NCI-H524 (cell line): ENCODE measurements around the gene PTPN14.

Experiments
- DNase-seq, 2 experiments: peaks; one replicate each; lab custom pipeline; 2025; lab: John Stamatoyannopoulos, UW

Gene PTPN14

DNA sequence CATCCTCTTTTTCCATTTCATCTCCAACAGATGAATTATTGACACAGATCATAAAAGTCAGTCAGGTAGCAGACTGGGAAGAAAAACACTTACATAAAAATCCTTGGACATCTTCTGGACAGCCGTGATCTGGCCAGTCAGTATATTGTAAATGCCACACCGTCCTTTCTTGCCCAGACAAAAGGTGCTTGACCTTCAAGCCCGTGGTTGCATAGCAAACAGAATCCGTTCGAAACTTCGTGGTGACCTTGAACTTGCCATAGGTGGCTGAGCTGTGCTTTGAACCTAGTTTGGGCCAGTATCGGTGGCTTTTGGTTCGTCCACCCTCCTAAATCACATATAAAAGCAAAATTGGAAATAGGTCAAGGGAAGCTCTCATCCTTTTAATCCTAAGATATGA lies 182.0 kb downstream of the PTPN14 start:
- no peak for DNase-seq

DNA sequence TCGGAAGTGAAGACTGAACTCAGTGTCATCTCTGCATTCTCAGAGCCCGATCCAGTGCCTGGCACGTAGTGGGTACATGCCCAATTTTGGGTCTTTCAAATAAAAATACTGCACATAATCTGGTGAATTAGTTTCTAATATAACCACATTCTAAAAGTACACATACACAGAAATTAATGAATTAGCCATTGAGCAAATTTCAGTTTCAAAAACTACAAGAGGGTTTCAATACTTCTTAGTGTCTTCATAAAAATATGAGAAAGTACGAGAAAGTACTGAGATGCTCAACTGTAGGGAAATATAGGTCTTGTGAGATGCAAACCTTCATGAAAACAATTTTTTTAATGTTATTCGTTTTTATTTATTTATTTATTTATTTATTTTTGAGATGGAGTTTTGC lies 183.6 kb downstream of the PTPN14 start:
- no peak for DNase-seq

DNA sequence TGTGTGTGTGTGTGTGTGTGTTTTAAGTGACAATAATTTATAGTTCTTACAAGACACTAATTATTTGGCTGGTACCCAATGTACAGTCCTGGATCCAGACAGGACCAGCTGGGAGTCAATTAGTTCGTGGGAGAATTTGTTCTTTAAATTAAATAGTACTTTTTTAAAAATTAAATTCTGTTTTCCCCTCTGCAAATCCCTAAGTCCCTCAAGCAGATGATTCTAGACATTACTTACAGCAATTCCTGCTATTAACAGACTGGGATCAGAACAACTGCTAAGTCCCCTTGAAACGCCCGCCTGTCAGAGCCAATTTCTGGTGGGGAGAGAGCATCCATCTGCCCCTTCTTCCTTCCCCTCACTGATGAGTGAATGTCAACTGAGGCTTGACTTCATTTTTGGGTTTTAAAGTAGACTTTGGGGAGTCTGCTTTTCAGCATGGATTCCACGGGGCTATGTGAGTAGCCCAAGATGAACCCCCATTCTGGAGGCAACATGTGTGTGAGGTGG lies 186.6 kb downstream of the PTPN14 start:
- peak; percentile 9 to 47 for DNase-seq

DNA sequence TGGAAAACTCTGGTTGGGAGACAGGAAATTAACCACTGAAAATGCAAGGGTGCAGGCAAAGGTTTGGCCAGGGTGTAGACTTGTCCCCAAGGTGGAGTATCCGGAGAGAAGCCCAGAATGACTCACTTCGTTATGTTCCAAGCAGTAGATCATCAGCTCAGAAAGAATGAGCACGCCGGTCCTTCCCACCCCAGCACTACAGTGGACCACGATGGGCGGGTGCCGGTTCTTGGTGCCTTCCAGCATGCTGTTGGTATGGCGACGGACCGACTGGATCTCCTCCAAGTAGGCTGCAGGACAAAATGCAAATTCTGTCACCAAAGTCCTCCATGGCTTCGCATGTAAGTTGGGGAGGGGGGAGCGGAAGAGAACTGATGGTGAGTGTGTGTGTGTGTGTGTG lies 187.0 kb downstream of the PTPN14 start:
- no peak for DNase-seq

DNA sequence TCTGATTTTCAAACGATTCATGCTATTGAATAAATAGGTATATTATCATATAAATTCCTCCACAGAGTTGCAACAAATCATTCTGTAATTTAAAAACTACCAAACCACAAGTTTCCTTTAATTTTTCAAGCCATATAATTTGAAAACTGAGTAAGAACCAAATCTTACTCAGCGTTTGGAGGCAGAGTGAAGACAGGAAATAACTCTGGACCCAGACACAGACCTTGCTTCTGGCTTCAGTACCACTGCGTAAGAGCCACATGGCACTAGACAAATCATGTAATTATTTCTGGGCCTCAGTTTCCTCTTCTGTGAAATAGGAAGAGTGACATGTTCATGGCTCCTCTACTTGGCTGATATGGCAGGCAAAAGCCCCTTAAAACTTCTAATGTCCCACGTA lies 188.0 kb downstream of the PTPN14 start:
- DNase-seq: no peak

DNA sequence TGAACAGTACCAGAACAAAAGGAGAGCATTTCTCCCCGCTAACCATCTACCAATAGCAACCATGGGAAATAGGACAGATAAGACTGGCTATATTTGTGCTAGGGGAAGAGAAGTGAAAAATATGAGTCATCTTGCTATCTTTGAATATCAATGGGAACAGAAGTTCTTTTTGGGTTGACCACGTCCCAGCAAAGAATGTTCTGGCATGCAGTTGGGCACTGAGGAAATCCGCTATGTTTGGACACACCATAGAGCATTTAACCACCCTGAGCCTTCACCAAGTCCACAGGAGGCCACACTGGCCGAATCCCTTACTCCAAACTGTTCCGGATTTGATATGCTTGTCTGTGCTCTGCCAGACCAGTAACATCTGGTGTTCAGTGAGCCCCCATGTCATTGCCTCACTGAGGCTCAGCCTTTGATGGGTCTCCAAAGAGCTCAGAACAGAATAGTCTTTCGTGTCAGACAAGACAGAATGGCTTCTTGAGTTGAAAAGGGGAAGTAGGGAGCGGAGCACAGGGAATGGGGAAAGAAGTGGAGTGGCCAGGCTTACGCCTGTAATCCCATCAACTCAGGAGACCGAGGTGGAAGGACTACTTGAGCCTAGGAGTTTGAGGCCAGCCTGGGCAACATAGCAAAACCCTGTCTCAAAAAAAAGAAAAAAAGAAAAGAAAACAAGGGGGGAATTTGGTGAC lies 189.1 kb downstream of the PTPN14 start:
- DNase-seq: no peak

DNA sequence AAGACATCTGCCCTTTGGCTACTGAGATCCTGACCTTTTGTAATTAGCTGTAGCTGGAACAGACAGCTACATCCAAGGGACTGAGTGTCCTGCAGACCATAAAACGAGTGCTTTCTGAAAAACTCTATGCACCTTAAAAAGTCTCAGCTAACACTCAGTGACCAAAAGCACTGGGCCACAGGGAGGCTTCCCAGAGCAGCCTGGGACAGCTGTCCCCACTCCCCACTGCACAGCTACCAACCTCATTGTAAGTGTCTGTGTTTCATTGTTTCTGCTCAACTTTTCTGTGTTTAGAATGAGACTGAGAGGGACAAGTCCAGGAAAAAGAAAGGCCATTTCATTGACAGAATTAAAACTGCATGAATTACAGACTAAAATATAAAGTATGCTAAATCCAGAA lies 189.8 kb downstream of the PTPN14 start:
- DNase-seq: no peak

DNA sequence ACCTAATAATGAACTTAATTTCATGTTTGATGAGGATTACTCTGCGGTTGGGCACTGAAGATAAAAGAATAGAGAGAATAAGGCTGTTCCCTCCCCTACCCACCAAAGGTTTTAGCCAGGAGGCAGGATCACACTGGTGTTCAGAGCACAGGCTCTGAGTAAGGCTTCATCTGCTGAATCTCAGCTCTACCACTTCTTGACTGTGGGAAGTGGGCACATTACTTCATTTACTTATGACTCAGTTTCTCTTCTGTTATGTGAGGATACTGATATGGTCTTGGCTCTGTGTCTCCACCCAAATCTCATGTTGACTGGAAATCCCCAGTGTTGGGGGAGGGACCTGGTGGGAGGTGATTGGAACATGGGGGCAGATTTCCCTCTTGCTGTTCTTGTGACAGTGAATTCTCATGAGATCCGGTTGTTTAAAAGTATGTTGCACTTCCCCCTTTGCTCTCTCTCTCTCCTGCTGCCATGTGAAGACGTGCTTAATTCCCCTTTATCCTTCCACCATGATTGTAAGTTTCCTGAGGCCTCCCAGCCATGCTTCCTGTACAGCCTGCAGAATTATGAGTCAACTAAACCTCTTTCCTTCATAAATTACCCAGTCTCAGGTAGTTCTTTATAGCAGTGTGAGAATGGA lies 190.8 kb downstream of the PTPN14 start:
- no peak for DNase-seq

DNA sequence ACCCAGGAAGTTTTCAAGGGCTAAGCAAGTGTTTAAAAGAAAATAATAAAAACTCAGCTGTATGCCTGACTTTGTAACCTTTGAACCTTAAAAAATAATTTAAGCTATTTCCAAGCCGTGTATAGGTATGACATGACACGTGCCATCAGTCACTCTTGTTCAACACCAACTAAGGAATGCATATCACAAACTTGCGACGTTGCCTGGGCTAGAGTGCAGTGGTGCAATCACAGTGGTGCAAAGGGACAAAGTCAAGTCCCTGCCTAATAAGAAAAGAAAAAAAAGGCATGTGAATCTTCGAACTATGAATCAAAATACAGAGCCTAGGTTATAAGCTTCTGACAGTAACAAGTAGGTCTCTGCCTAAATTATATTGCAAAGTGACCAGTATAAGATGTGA lies 191.3 kb downstream of the PTPN14 start:
- DNase-seq: no peak

DNA sequence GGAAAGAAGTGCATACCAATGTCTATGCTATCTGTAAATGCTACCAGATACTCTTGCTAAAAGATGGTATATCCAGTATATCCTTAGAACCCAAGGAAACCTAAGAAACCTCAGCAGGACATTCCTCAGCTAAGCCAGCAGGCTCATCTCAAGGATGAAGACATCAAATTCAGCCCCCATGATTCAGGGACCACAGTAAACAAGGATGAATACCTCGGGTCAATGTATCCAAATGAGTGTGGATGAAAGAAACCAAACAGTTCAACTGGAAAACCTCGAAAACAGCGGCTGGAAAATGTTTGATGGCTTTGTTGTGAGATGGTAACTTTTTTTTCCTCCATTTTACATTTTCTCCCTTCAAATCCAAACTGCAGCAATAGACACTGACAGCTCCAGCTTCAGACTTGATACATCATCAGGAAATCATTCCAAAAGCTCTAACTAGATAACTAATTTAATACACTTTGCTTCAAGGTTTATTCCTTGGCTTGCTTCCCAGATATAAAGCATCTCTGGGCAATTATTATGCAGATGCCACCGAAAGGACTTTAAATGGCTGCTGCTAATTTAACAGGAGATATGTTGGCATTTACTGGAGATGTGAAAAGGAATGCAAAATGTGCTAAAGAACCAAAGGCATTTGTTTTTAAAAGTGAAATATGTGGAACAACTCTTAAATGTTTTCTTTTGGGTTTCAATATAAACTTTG lies 196.8 kb downstream of the PTPN14 start:
- no peak for DNase-seq

DNA sequence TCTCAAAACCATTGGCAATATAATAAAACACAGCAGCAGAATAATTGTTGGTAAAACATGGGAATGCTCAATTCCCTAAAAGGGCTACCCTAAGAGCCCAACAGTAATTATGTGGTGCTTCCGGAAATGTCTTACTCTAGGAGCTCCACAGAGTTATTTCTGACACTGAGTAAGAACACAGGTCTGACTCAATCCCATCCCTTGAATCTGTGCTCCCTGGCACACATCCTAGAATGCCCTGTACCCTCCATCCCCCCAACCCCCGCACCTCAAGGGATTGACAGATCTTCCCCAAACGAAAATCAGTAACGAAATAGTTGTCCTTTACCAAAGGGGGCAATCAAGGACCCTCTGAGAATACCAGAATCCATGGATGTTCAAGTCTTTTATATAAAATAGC lies 198.6 kb downstream of the PTPN14 start:
- no peak for DNase-seq

DNA sequence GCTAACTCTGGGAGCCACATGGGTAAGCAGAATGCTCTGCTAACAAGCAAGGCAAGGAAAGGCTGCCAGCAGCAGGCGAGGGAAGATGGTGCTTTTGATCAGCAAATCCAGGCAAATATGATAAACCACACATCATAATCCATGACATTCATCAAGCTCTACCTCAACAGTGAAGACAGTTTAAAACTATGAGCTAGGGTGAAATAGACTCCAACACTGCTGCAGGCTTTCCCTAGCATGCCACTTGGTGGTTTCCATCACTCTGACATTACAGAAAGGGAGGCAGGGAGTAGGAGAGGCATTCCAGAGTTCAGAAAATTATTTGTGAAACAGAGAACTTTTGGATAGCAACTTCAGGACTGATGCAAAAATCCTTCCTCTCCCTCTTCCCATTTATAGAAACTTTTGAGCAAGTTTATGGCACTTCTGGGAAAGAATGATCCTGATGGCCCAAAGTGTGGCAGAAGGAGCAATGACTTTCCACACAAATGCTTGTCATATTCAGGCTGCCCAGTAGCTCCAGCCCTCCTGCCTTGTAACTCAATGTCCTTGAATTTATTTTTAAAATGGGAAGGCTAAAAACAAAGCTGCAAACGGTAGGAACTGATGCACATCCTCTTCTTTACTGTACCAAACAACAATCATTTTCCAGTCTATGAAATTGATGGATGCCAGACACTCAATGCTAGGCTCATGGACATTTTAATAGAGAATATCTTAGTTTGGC lies 199.7 kb downstream of the PTPN14 start:
- DNase-seq: no peak

DNA sequence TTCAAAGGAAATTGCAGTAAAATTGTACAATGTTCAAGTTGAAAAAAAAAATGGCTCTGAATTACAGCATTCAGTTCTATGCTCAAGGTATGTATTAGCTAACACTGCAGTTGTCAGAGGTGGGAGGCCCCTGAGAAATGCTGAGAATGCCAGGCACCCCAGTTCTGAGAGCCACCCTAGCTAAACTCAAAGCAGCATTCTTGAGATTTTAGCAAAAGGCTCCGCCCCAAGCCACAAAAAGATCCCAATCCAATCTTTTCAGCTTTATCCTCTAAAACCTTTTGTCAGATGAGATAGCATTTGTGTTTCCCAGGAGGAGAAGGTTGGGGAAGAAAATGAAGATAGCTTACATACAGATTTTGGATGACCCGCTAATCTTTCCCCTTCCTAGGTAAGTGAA lies 201.6 kb downstream of the PTPN14 start:
- DNase-seq: no peak

DNA sequence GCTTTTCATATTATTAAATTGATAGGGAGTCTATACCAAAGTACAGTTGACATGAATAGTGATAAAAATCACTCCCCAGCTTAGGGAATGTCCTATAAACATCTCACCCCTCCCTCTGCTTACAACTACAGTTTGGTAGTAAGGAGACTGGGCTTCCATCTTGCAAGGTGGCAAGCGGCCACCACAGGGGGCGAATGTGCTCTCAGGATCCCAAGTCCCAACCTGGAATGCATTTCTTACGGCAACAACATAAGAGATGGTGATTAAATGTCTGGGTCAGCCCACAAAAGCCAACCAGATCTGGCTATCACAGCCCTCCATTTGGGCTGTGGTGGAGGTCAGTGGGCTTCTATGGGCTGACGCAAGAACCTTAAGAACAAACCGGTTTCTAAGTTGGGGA lies 202.4 kb downstream of the PTPN14 start:
- no peak for DNase-seq

DNA sequence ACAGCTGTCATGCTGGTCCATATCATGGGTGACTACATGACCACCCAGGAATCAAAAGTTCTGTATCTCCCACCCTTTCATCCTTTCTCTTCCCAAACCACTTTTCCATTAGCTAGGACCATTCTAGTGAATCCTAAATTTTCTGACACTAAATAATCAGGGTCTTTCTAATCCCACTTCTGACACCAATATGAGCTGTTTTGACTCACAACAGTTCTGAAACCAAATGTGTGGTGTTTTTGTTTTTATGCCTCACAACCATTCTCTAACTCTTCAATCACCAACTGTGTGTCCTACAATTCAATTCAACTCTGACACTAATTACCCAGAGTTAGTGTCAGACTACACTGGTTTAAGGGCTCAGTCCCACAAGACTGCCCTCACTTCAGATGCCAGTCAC lies 206.5 kb downstream of the PTPN14 start:
- DNase-seq: no peak

DNA sequence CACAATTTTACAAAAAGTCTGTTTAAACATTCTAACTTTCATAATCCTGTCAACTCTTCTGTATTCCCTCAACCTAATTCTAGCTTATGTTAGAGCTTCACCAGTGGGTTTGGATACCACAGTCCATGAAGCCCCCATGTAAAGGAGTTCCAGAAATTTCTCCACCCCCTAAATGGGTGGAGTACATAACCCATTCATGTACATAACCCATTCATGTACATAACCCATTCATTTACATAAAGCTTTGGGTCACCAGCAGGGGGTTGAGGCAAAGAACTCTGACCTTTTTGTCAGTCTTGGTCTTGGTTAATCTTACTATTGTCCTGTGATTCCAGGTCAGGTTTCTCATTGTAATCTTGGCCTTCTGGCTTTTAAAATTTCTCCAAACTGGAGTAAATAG lies 208.9 kb downstream of the PTPN14 start:
- no peak for DNase-seq

DNA sequence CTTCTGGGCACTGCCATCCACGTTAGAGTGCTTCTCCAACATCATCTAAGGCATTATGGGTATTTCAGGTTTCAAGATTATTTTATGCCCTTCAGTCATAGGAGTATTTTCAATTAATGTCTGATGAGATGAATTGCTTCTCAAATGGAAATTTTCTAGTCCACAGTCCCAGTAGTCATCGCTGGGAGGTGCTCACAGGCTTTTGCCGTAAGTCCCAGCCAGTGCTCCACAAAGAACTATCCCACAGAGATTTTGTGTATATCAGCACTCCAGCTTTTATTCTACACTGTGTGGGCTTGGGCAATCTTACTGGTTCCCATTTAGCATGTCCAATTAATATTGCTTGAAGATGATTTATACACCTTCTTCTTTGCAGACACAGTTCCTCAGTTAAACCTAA lies 209.5 kb downstream of the PTPN14 start:
- DNase-seq: no peak

DNA sequence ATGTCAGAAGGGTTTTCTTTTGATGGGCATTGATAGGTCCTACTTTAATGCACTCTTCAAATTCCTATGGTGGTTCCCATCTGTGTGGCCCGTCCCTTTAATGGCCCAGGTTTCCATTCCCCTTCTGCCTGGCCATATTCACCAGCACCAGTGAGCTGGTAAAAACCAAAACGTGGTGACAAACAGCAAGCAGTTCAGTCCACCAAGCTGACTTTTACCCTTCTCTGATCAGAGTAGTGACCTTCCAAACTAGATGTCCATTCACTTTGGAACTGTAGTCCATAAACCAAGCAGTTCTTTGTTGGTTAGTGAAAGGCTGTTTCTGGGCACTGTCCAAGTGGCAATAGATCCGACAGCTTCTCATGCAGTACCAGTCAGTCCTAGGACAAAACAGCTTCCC lies 209.9 kb downstream of the PTPN14 start:
- DNase-seq: no peak

DNA sequence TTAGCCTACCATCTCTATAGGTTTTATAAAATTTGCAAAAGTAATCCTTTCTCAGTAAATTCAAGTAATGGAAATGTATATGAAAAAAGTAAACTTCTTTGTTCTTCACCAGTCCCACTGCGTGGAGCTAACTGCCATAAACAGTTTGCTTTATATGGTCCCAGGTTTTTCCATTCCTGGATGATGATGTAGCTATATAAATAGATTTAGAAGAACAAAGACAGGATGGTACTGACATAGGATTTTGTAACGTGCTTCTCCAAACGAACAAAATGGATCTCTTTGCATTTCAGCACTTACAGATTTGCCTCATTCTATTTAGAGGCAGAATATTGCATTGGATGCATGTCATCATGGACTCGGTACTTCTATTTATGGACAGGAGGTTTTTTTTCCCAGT lies 213.2 kb downstream of the PTPN14 start:
- no peak for DNase-seq

DNA sequence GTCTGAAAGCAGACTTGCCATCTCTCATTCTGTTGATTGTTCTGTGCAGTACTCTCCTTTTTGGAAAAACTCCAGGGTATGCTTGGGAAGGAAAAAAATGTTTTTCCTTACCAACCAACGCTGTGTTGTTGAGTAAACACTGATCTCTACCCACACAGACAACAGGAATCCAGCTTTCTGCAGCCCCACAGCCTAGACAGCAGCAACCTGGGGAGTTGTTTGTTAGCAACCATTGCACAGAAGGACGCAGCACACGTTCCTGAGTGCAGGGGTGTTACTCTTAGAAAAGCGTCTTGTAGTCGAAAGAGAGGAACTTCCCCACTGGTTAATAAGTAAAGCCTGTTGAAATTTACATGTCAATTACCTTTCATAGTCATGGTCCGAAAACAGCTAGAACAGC lies 213.9 kb downstream of the PTPN14 start:
- DNase-seq: no peak

DNA sequence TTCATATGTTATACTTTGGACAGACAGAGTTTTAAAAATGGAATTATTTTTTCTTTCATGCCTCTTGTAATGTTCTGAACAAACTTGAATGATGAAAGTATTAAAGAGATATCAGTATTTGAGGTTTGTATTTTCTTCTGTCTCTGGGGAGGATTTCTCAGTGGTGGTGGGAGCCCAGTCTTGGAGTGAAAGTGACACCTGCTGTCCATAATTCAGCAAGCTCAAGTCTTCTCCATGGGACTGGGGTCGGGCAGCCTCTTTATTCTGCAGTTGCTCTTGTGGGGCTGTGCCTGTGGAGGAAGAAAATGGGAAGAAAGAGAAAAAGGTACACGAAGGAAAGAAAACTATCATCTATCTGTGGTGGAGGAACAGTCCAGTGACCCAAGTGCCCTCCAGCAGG lies 214.4 kb downstream of the PTPN14 start:
- DNase-seq: no peak

DNA sequence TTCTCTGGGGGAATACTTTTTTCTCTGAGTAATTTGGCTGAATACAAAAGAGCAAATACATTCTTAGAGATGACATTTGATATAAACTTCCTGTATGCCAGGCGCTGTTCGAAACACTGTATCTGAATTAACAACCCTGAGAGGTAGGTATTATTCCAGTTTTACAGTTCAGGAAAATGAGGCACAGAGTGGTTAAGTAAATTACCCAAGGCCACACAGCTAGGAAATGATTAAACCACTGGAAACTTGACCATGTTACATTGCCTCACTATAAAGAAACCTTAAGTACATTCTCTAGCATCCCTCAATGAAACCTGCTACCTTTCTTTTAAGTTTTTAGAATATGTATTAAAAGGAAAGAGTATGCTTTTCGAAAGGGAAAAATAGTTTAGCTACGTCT lies 215.8 kb downstream of the PTPN14 start:
- no peak for DNase-seq
